CD8-positive, alpha-beta memory T cell (primary cell): Measurements from ENCODE around the gene CACNA2D4. TPM values are rescaled to one million over a fixed set of nuclear protein-coding genes. Genes with fewer than 3 reads are reported as not detected.

Experiments
- CTCF ChIA-PET: fragments of 350-600 bp; sonication (Branson Sonifier 250); formaldehyde crosslinking; loops from one replicate; lab custom pipeline; 2021; ENCODE audit warnings: antibody characterized with exemption; lab: Charles Lee
- POLR2A ChIA-PET: fragments of 350-600 bp; sonication (Branson Sonifier 250); formaldehyde crosslinking; loops from one replicate; lab custom pipeline; 2021; ENCODE audit warnings: antibody characterized with exemption; lab: Charles Lee
- DNase-seq, 5 donors: peaks; one replicate each; pipeline versions ENCODE4 v3.0.0 to v3.0.0-alpha.2; 2020 to 2022; ENCODE audit warnings: mixed read lengths in 1 of 5
- H3K27ac ChIP-seq: one replicate; pipeline ENCODE4 v1.7.0; 2013; ENCODE audit warnings: low read depth, mild to moderate bottlenecking, low read length, moderate library complexity
- H3K27me3 ChIP-seq: 2 replicates; pipeline ENCODE4 v1.7.0; 2013; ENCODE audit warnings: low read length, mild to moderate bottlenecking; ENCODE audit not compliant: insufficient read depth, poor library complexity, severe bottlenecking
- H3K36me3 ChIP-seq: 2 replicates; pipeline ENCODE4 v1.7.0; 2013; ENCODE audit warnings: mild to moderate bottlenecking, low read length, moderate library complexity; ENCODE audit not compliant: insufficient read depth
- H3K4me1 ChIP-seq: 2 replicates; pipeline ENCODE4 v1.7.0; 2013; ENCODE audit warnings: mild to moderate bottlenecking, low read length, moderate library complexity; ENCODE audit not compliant: insufficient read depth
- H3K4me3 ChIP-seq: 2 replicates; pipeline ENCODE4 v1.7.0; 2013; ENCODE audit warnings: mild to moderate bottlenecking, low read length
- H3K9me3 ChIP-seq: 2 replicates; pipeline ENCODE4 v1.7.0; 2013; ENCODE audit warnings: mild to moderate bottlenecking, low read length
- H3K27ac Mint-ChIP-seq, 8 donors: one replicate each; pipeline ENCODE4 v1.8.0; 2020 to 2021; ENCODE audit warnings: mixed read lengths in 8 of 8, mild to moderate bottlenecking in 6 of 8, inconsistent platforms in 3 of 8, moderate library complexity in 3 of 8
- H3K27me3 Mint-ChIP-seq, 2 donors: one replicate each; pipeline ENCODE4 v1.8.0; 2020 to 2021; ENCODE audit warnings: mixed read lengths in 2 of 2, mild to moderate bottlenecking in 1 of 2, moderate library complexity in 1 of 2
- H3K36me3 Mint-ChIP-seq, 3 donors: one replicate each; pipeline ENCODE4 v1.8.0; 2020 to 2021; ENCODE audit warnings: mixed read lengths in 3 of 3, inconsistent platforms in 1 of 3, mild to moderate bottlenecking in 1 of 3
- H3K4me1 Mint-ChIP-seq, 3 donors: one replicate each; pipeline ENCODE4 v1.8.0; 2020 to 2021; ENCODE audit warnings: mixed read lengths in 3 of 3, inconsistent platforms in 1 of 3, mild to moderate bottlenecking in 1 of 3
- H3K4me3 Mint-ChIP-seq, 7 donors: one replicate each; pipeline ENCODE4 v1.8.0; 2020 to 2021; ENCODE audit warnings: mixed read lengths in 7 of 7, mild to moderate bottlenecking in 6 of 7, moderate library complexity in 4 of 7, inconsistent platforms in 2 of 7
- H3K9me3 Mint-ChIP-seq, 5 donors: one replicate each; pipeline ENCODE4 v1.8.0; 2020 to 2022; ENCODE audit warnings: mixed read lengths in 5 of 5, mild to moderate bottlenecking in 3 of 5, moderate library complexity in 2 of 5, inconsistent platforms in 1 of 5
- polyA plus RNA-seq: library from polyadenylated mRNA; unstranded; fragments of 300-500 nt; fragmentation: Illumina TruSeq; gene quantifications from one replicate; pipeline ENCODE4 v1.2.3, GENCODE V29; 2021
- total RNA-seq, 2 experiments: library from RNA; stranded (reverse); gene quantifications; one replicate each; pipeline ENCODE4 v1.2.3, GENCODE V29; 2021

CACNA2D4 gene
- total and polyA plus RNA-seq, 3 experiments from 2014 or later, result 5.7 to 7.6 (median 6.5) TPM

- Histone ChIP-seq H3K4me3 (no peak overlapping the region), H3K27me3 (no peaks in the 10 kb centered on the region), H3K27ac (no peak overlapping the region), H3K9me3 (no peaks in the 10 kb centered on the region), H3K4me1 (no peaks in the 10 kb centered on the region), H3K36me3 (no peaks in the 10 kb centered on the region)
- Mint-ChIP-seq H3K27me3 (peaks cover 2 to 22% of the 10 kb centered on the region in 2 donors), H3K4me3 (no peak overlapping the region), H3K27ac (no peak overlapping the region), H3K9me3 (no peaks in the 10 kb centered on the region), H3K36me3 (no peaks in the 10 kb centered on the region), H3K4me1 (peaks cover 5 to 13% (median 9%) of the 10 kb centered on the region in 3 donors)
- ChIA-PET CTCF (interaction anchor here (1.5 to 2.1 kb wide), 2 partner anchors 13 to 292 kb away, joined by 4 to 13 read pairs; no protein-coding TSS in a partner anchor), POLR2A (no interaction called here)
- no peak for DNase-seq
These were observed 8.7 kb upstream of the CACNA2D4 start for GRCh38 chr12:1927051-1927680.

GRCh38 chr12:1926251-1926657 is 7.8 kb upstream of the CACNA2D4 start:
- no peaks in the 10 kb centered on the region for H3K36me3 Mint-ChIP-seq
- DNase-seq, result no peak
- no peak overlapping the region for H3K27ac Mint-ChIP-seq
- H3K4me3 ChIP-seq, result no peak overlapping the region
- no peaks in the 10 kb centered on the region for H3K4me1 ChIP-seq
- peaks cover 5 to 13% (median 9%) of the 10 kb centered on the region in 3 donors for H3K4me1 Mint-ChIP-seq
- no peaks in the 10 kb centered on the region for H3K27me3 ChIP-seq
- no peaks in the 10 kb centered on the region for H3K36me3 ChIP-seq
- no peaks in the 10 kb centered on the region for H3K9me3 Mint-ChIP-seq
- no peaks in the 10 kb centered on the region for H3K9me3 ChIP-seq
- no peak overlapping the region for H3K4me3 Mint-ChIP-seq
- ChIA-PET CTCF (interaction anchor here (2.1 kb wide), 1 partner anchor 14 kb away, joined by 13 read pairs; no protein-coding TSS in a partner anchor), POLR2A (no interaction called here)
- peaks cover 4 to 22% of the 10 kb centered on the region in 2 donors for H3K27me3 Mint-ChIP-seq
- H3K27ac ChIP-seq, result no peak overlapping the region

DNA sequence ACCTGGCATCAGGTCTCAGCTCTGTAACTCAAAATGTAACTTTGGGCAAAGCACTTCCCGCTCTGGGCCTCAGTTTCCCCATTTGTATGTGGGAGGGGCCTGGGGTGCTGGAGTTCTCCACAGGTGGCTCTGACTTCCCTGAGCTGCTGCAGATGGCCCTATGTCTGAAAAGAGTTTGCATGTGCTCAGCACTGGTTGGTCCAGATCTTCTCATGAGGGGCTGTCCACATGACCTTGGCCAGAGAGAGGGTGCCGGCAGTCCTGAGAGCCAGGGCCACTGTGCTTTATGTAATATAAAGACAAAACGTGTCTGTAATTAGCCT is 7.2 kb upstream of the CACNA2D4 start:
- Mint-ChIP-seq H3K4me1 (peaks cover 8 to 13% (median 9%) of the 10 kb centered on the region in 3 donors), H3K9me3 (no peaks in the 10 kb centered on the region), H3K36me3 (no peaks in the 10 kb centered on the region), H3K4me3 (no peak overlapping the region), H3K27ac (no peak overlapping the region), H3K27me3 (peaks cover 4 to 22% of the 10 kb centered on the region in 2 donors)
- H3K27ac ChIP-seq, result no peak overlapping the region
- no peaks in the 10 kb centered on the region for H3K4me1 ChIP-seq
- no peak overlapping the region for H3K4me3 ChIP-seq
- ChIA-PET CTCF (no interaction called here), POLR2A (no interaction called here)
- no peaks in the 10 kb centered on the region for H3K27me3 ChIP-seq
- H3K9me3 ChIP-seq, result no peaks in the 10 kb centered on the region
- H3K36me3 ChIP-seq, result no peaks in the 10 kb centered on the region
- DNase-seq, result no peak

GRCh38 chr12:1924996-1925683 is 6.7 kb upstream of the CACNA2D4 start:
- Mint-ChIP-seq H3K27me3 (peaks cover 4 to 22% of the 10 kb centered on the region in 2 donors), H3K4me3 (no peak overlapping the region), H3K27ac (no peak overlapping the region), H3K4me1 (peaks cover 8 to 11% (median 9%) of the 10 kb centered on the region in 3 donors), H3K9me3 (no peaks in the 10 kb centered on the region), H3K36me3 (no peaks in the 10 kb centered on the region)
- ChIA-PET POLR2A (no interaction called here), CTCF (no interaction called here)
- Histone ChIP-seq H3K4me3 (no peak overlapping the region), H3K27ac (no peak overlapping the region), H3K9me3 (no peaks in the 10 kb centered on the region), H3K36me3 (no peaks in the 10 kb centered on the region), H3K4me1 (no peaks in the 10 kb centered on the region), H3K27me3 (no peaks in the 10 kb centered on the region)
- DNase-seq, result no peak

DNA sequence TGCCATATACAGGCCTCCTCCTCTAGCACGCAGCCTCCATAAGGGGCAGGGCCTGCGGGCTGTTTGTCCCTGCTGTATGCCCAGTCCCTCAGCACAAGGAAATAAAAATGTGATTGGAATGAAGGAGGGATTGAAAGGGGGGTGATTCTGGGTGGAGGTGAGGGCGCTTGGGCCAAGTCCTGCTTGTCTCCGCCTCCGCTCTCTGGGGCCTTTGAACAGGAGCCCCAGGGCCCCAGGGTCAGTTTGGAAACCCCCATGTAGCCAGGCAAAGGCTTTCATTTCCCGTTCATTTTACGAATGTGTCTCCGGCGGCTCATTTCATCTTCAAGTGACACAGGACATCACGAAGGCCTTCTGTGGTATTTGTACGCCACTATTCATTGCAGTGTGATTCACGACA is 4.5 kb upstream of the CACNA2D4 start:
- peaks cover 6 to 9% (median 8%) of the 10 kb centered on the region in 3 donors for H3K4me1 Mint-ChIP-seq
- peaks cover 5 to 22% of the 10 kb centered on the region in 2 donors for H3K27me3 Mint-ChIP-seq
- no peak overlapping the region for H3K27ac ChIP-seq
- no peaks in the 10 kb centered on the region for H3K9me3 Mint-ChIP-seq
- no peaks in the 10 kb centered on the region for H3K36me3 Mint-ChIP-seq
- no peaks in the 10 kb centered on the region for H3K36me3 ChIP-seq
- H3K4me3 Mint-ChIP-seq, result no peak overlapping the region
- CTCF ChIA-PET, result interaction anchor here (1.0 kb wide), 1 partner anchor 17 kb away, joined by 5 read pairs; no protein-coding TSS in a partner anchor
- H3K27me3 ChIP-seq, result no peaks in the 10 kb centered on the region
- no peak overlapping the region for H3K4me3 ChIP-seq
- H3K27ac Mint-ChIP-seq, result no peak overlapping the region
- DNase-seq, result no peak
- POLR2A ChIA-PET, result no interaction called here
- H3K4me1 ChIP-seq, result no peaks in the 10 kb centered on the region
- no peaks in the 10 kb centered on the region for H3K9me3 ChIP-seq

GRCh38 chr12:1922075-1922709 is 3.7 kb upstream of the CACNA2D4 start:
- no peaks in the 10 kb centered on the region for H3K36me3 Mint-ChIP-seq
- CTCF ChIA-PET, result no interaction called here
- DNase-seq, result no peak
- Histone ChIP-seq H3K9me3 (no peaks in the 10 kb centered on the region), H3K4me1 (peaks cover 2% of the 10 kb centered on the region), H3K27ac (no peak overlapping the region), H3K4me3 (no peak overlapping the region), H3K36me3 (no peaks in the 10 kb centered on the region), H3K27me3 (no peaks in the 10 kb centered on the region)
- H3K4me1 Mint-ChIP-seq, result peaks cover 6 to 9% (median 8%) of the 10 kb centered on the region in 3 donors
- H3K27me3 Mint-ChIP-seq, result peaks cover 8 to 19% of the 10 kb centered on the region in 2 donors
- no peak overlapping the region for H3K4me3 Mint-ChIP-seq
- H3K27ac Mint-ChIP-seq, result no peak overlapping the region
- H3K9me3 Mint-ChIP-seq, result no peaks in the 10 kb centered on the region
- POLR2A ChIA-PET, result no interaction called here

DNA sequence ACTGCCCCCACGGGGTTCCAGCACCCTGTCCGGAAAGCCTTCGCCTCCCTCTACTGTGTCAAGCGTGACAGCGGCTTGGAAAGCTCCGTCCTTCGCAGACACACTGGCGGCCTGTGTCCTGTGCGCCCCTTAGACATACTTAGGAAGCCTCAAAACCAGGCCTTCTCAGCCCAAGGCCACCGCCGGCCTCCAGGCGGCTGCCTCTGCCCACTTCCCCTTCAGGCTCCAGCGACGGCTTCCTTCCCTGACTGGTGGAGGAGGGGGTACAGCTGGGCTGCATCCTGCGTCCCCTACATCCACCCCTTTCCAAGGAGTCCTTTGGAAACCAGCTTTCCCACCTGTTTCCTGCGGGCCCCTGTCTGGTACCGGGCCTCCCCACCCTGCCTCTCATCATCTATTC is 2.5 kb upstream of the CACNA2D4 start:
- peak overlapping the region in 1 of 7 donors; percentile 66 for H3K4me3 Mint-ChIP-seq
- Histone ChIP-seq H3K27ac (no peak overlapping the region), H3K9me3 (no peaks in the 10 kb centered on the region), H3K4me3 (no peak overlapping the region), H3K36me3 (no peaks in the 10 kb centered on the region), H3K4me1 (peaks cover 14% of the 10 kb centered on the region), H3K27me3 (no peaks in the 10 kb centered on the region)
- DNase-seq, result no peak
- POLR2A ChIA-PET, result no interaction called here
- peaks cover 8 to 18% of the 10 kb centered on the region in 2 donors for H3K27me3 Mint-ChIP-seq
- peaks cover 13 to 16% (median 14%) of the 10 kb centered on the region in 3 donors for H3K4me1 Mint-ChIP-seq
- peak overlapping the region in 1 of 8 donors; percentile 43 for H3K27ac Mint-ChIP-seq
- CTCF ChIA-PET, result interaction anchor here (0.9 kb wide), 1 partner anchor 19 kb away, joined by 3 read pairs; no protein-coding TSS in a partner anchor
- H3K36me3 Mint-ChIP-seq, result no peaks in the 10 kb centered on the region
- H3K9me3 Mint-ChIP-seq, result no peaks in the 10 kb centered on the region

DNA sequence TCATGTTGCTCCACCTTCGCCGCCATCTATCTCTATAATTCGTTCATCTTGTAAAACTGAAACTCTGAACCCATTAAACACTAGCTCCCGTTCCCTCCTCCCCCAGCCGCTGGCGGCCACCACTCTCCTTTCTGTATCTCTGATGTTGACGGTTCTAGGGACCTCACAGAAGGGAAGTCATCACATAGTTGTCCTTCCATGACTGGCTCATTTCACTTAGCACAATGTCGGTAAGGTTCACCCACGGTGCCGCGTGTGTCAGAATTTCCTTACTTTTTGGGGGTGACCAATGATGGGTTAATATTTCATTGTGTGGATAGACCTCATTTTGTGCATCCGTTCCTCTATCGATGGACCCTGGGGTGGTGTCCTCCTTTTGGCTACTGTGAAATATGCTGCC is 2.0 kb upstream of the CACNA2D4 start:
- Mint-ChIP-seq H3K9me3 (no peaks in the 10 kb centered on the region), H3K27ac (no peak overlapping the region), H3K36me3 (no peaks in the 10 kb centered on the region), H3K27me3 (peaks cover 8 to 15% of the 10 kb centered on the region in 2 donors), H3K4me3 (no peak overlapping the region), H3K4me1 (peaks cover 18 to 21% (median 19%) of the 10 kb centered on the region in 3 donors)
- no peak for DNase-seq
- H3K4me1 ChIP-seq, result peaks cover 20% of the 10 kb centered on the region
- H3K27me3 ChIP-seq, result no peaks in the 10 kb centered on the region
- no peaks in the 10 kb centered on the region for H3K36me3 ChIP-seq
- CTCF ChIA-PET, result no interaction called here
- POLR2A ChIA-PET, result no interaction called here
- H3K27ac ChIP-seq, result no peak overlapping the region
- no peaks in the 10 kb centered on the region for H3K9me3 ChIP-seq
- no peak overlapping the region for H3K4me3 ChIP-seq
